WERI-Rb-1 (cell line): Measurements from ENCODE around the gene CERK.

Experiments used
- DNase-seq: peaks from one replicate; pipeline ENCODE4 v3.0.0-alpha.2; 2020
- H3K27ac ChIP-seq: fragments of 250-450 bp; sonication (Bioruptor Pico); 2 replicates; pipeline ENCODE4 v1.5.1; 2020; ENCODE audit warnings: mild to moderate bottlenecking, moderate library complexity
- H3K27me3 ChIP-seq: fragments of 250-450 bp; sonication (Bioruptor Pico); 2 replicates; pipeline ENCODE4 v1.5.1; 2021; ENCODE audit warnings: mild to moderate bottlenecking, low read depth, moderate library complexity; ENCODE audit not compliant: insufficient read depth, severe bottlenecking
- H3K36me3 ChIP-seq: fragments of 250-450 bp; sonication (Bioruptor Pico); 2 replicates; pipeline ENCODE4 v1.5.1; 2020; ENCODE audit warnings: mild to moderate bottlenecking, moderate library complexity
- H3K4me3 ChIP-seq: 2 replicates; pipeline ENCODE4 v1.5.1; 2011; ENCODE audit warnings: low read depth, mild to moderate bottlenecking, control low read depth, low read length
- H3K9me3 ChIP-seq: fragments of 250-450 bp; sonication (Bioruptor Pico); 2 replicates; pipeline ENCODE4 v1.5.1; 2021; ENCODE audit warnings: mild to moderate bottlenecking, moderate library complexity; ENCODE audit not compliant: severe bottlenecking
- TF ChIP-seq, protein P1 (sequence below): IDR thresholded peaks from 2 replicates; pipeline ENCODE4 v1.5.1; 2011; ENCODE audit warnings: low read depth, mild to moderate bottlenecking, control low read depth, inconsistent platforms, low read length

Gene CERK

DNA sequence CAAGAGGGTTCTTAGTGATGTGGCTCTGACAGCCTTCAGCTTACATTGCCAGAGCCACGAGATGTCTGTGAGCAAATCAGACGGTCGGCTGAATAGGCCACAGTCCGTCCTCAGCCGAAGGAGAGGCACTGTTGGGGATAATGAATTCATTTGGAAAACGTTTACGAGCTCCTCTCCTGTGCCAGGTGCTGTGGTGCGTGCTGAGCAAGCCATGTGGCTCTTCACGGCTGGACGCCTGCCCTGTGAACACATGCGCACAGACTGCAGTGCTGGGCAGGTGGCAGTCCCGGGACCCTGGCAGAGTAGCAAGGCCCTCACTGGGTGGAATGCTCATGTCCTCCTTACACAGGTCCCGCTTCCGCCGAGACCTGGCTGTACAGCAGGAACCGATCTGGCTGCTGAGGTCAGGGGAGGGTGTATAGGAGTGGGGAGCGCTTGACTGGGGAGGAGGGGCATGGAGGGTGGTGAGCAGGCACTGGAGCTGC is 31.2 kb upstream of the CERK start:
- no peak for DNase-seq
- H3K4me3 ChIP-seq = no peak overlapping the region

DNA sequence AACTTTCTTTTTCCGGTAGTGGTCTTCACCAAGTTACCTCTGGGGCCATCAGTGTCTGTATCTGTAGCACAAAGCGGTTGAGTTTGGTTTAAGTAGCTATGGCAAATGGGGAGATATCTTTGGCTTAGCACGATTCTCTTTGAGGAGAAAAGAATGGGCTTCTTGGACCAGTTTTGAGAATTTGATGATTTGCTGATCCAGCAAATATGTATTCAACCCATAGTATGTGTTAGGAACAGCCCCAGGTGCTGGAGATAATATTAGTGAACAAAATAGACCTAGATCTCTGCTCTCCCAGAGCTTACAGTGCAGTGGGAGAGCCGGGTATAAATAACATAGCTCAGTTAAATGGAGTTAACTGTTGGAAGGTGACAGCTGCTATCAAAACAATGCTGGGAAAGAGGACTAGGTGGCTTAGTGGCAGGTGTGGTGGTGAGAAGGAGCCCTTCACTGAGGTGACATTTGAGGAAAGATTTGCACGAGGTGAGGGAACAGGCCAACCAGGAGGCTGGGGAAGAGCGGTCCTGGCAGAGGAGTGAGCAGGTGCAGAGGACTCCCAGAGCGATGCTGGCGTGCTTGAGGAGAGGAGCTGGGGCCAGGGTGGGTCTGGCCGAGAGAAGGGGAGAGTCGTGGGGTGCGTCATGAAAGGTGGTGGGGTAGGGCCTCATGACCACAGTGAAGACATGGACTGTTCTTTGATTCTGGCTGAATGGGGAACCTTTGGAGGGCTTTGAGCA is 29.4 kb upstream of the CERK start:
- H3K27ac ChIP-seq = no peak overlapping the region
- no peaks in the 10 kb centered on the region for H3K27me3 ChIP-seq
- peaks cover 4% of the 10 kb centered on the region for H3K36me3 ChIP-seq
- DNase-seq = no peak
- H3K4me3 ChIP-seq = no peak overlapping the region
- no peaks in the 10 kb centered on the region for H3K9me3 ChIP-seq
- TF ChIP-seq, protein P1, sequence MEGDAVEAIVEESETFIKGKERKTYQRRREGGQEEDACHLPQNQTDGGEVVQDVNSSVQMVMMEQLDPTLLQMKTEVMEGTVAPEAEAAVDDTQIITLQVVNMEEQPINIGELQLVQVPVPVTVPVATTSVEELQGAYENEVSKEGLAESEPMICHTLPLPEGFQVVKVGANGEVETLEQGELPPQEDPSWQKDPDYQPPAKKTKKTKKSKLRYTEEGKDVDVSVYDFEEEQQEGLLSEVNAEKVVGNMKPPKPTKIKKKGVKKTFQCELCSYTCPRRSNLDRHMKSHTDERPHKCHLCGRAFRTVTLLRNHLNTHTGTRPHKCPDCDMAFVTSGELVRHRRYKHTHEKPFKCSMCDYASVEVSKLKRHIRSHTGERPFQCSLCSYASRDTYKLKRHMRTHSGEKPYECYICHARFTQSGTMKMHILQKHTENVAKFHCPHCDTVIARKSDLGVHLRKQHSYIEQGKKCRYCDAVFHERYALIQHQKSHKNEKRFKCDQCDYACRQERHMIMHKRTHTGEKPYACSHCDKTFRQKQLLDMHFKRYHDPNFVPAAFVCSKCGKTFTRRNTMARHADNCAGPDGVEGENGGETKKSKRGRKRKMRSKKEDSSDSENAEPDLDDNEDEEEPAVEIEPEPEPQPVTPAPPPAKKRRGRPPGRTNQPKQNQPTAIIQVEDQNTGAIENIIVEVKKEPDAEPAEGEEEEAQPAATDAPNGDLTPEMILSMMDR = no peak

More for the DNA sequence above, 31.2 kb upstream of the CERK start:
- Histone ChIP-seq H3K27me3 (no peaks in the 10 kb centered on the region), H3K27ac (no peak overlapping the region), H3K36me3 (peaks cover 4% of the 10 kb centered on the region), H3K9me3 (no peaks in the 10 kb centered on the region)
- TF ChIP-seq, protein P1 = no peak

DNA sequence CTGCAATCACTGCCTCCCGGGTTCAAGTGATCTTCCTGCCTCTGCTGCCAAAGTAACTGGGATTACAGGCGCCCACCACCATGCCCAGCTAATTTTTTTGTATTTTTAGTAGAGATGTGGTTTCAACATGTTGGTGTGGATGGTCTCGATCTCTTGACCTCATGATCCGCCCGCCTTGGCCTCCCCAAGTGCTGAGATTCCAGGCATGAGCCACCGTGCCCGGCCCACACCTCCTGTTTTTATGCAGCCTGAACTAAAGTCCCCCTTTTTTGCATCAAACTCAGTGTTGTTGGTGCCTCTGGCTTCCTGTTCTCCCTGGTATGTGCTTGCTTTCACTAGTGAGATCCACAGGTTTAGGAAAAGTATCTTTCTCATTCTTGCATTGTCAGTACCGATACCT is 28.6 kb upstream of the CERK start:
- H3K27me3 ChIP-seq = no peaks in the 10 kb centered on the region
- DNase-seq = no peak
- H3K36me3 ChIP-seq = peaks cover 4% of the 10 kb centered on the region
- TF ChIP-seq, protein P1 = no peak
- H3K4me3 ChIP-seq = no peak overlapping the region
- H3K27ac ChIP-seq = no peak overlapping the region
- H3K9me3 ChIP-seq = no peaks in the 10 kb centered on the region

DNA sequence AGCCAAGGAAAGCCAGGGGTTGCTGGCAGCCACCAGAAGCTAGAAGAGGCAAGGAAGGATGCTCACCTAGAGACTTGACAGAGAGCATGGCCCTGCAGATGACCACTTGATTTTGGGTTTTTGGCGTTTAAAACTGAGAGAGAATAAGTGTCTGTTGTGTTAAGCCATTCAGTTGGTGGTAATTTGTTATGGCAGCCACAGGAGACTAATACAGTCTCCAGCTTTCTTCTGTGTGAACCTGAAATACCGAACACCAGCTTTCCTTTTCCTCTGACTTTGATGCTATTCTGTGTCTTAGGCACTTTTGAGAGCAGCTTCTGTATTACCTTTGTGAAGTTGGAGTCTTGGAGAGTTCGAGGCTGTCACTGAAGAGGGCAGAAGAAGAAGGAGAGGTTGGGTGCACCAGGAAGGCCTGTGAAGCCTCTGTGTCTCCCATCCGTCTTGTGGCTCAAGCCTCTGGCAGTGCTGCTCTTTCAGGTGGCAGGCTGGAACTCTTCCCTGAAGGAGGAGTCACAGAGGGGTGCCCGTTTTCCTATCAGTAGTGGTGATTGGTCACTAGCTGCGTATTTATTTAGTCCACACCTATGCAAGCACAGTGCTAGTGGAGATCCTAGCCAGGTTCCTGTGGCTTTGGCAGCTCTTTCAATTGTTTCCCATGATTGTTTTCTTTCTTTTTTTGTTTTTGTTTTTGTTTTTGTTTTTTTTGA is 26.9 kb upstream of the CERK start:
- TF ChIP-seq, protein P1 = no peak
- H3K27me3 ChIP-seq = no peaks in the 10 kb centered on the region
- no peak for DNase-seq
- H3K9me3 ChIP-seq = no peaks in the 10 kb centered on the region
- H3K4me3 ChIP-seq = no peak overlapping the region
- H3K36me3 ChIP-seq = peaks cover 10% of the 10 kb centered on the region
- H3K27ac ChIP-seq = no peak overlapping the region

DNA sequence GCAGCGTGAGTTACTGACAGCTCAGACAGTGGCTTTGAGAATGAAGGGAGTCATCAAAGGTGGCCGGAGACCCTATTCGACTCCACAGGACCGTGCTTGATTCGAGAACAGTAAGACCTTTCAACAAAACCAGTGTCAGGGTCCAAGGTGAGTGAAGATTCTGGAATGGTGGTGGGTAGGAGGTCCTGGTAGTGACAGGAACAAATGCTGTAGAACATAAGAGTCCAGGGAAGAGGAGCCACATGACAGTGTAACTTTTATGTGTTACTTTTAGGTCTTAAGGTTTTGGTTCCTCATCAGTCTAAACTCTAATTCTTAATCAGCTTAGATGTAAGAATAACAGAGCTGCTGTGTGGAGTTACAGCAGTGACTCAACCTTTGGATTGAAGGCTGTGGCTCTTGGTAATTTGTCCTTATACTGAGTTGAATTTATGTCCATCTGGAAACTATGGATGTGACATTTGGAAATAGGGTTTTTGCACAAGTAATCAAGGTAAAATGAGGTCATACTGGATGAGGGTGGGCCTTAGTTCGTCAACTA is 26.2 kb upstream of the CERK start:
- Histone ChIP-seq H3K27ac (no peak overlapping the region), H3K36me3 (peaks cover 10% of the 10 kb centered on the region), H3K27me3 (no peaks in the 10 kb centered on the region), H3K4me3 (no peak overlapping the region), H3K9me3 (no peaks in the 10 kb centered on the region)
- TF ChIP-seq, protein P1 = no peak
- DNase-seq = no peak
